PC-9 (cell line): ENCODE results near the gene SERINC2.

Experiments used
- CTCF ChIP-seq: fragments of 200-600 bp; sonication (generic); conservative IDR thresholded peaks from 2 replicates; pipeline ENCODE4 v1.6.1; 2017; ENCODE audit warnings: mixed run types, antibody characterized with exemption, mild to moderate bottlenecking, moderate library complexity
- EZH2 ChIP-seq: fragments of 200-600 bp; sonication (generic); IDR thresholded peaks from 2 replicates; pipeline ENCODE4 v1.8.0; 2017; ENCODE audit warnings: antibody characterized with exemption, low read depth

GRCh38 chr1:31420716-31421115 is 7.7 kb downstream of the SERINC2 start:
- TF ChIP-seq EZH2 = no peak
- TF ChIP-seq CTCF = no peak
